ENCODE measurements around the gene RESP18. TPM values are rescaled to one million over a fixed set of nuclear protein-coding genes. Genes with fewer than 3 reads are reported as not detected.

The RESP18 gene
- total and polyA plus RNA-seq, 9 donors, result not detected

DNA sequence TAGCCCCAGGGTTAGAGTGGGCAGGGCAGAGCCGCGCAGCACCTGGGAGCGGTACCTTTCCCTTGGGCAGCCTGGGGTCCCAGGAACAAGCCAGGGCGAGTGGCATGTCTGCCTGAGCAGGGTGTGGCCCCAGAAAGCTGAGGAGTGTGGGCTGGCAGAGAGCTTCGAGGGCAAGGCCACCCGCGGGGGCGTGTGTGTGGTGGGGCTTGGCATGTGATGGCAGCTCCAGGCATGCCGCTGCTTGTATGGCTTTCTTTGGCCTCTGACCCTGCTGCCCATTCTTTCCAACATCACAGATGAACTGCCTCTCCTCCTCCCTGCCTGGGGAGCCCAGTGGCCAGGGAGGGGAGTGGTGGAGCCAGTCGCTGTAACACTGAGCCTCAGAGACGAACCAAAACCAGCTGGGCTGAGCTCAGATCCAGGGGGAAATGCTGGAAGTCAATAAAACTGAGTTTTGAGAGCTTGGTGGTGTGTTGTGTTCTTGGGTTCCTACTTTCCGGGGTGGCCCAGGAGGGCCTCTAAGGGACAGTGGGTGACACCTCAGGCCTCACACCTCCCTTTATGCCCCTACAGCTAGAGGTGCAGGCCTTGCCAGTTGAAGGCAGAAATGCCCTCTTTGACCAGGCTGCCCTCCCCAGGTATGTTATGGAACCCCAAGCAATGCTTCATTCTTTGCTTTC is 46.0 kb downstream of the RESP18 start:
- no peaks in the 10 kb centered on the region for H3K9me3 ChIP-seq
- no peaks in the 10 kb centered on the region for H3K36me3 ChIP-seq
- peaks cover 11% of the 10 kb centered on the region for H3K4me1 ChIP-seq (ENCODE audit: insufficient read depth)
- no peak overlapping the region for H3K4me3 ChIP-seq
- WGBS, 3 donors, result 58 to 68% (median 67%) methylated on average over 10 to 12 of the region's 12 CpGs
- intact Hi-C loops (cut with DNase I), result no loop called here
- no peaks in the 10 kb centered on the region for H3K27me3 ChIP-seq
- TF ChIP-seq EP300 (IDR thresholded peaks at IDR 0.05) (no peak), POLR2A (IDR thresholded peaks at IDR 0.05) (no peak)
- TF ChIP-seq, protein P1, sequence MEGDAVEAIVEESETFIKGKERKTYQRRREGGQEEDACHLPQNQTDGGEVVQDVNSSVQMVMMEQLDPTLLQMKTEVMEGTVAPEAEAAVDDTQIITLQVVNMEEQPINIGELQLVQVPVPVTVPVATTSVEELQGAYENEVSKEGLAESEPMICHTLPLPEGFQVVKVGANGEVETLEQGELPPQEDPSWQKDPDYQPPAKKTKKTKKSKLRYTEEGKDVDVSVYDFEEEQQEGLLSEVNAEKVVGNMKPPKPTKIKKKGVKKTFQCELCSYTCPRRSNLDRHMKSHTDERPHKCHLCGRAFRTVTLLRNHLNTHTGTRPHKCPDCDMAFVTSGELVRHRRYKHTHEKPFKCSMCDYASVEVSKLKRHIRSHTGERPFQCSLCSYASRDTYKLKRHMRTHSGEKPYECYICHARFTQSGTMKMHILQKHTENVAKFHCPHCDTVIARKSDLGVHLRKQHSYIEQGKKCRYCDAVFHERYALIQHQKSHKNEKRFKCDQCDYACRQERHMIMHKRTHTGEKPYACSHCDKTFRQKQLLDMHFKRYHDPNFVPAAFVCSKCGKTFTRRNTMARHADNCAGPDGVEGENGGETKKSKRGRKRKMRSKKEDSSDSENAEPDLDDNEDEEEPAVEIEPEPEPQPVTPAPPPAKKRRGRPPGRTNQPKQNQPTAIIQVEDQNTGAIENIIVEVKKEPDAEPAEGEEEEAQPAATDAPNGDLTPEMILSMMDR (IDR thresholded peaks at IDR 0.05), result no peak
- peak overlapping the region; percentile 71 to 90 for H3K27ac ChIP-seq
- DNase-seq, result peak in 2 of 5 donors; percentile 45 to 55

DNA sequence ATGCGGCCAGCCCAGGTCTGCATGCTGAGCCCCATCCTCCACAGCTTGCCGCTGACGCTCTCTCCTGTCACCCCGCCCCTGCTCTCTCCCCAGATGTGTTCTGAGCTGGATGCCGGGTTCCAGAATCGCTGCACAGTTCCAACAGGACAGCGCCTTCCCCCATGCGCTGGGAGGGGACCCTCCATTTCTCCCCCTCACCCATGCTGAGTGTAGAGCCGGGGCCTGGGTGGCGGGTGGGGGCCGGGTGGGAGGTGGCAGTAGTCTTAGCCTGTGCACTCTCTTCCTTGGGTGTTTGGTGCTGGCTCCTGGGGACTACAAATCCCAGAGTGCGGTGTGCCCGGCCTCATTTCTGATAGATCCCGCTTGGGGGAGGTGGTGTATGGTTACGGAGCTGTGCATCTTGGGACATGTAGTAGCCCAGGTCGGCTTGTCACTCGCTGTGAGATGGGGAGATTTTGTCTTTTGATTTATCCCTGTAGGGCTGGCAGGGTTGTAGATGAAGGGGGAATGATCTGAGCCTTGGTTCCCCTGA is 46.6 kb downstream of the RESP18 start:
- Histone ChIP-seq H3K27me3 (no peaks in the 10 kb centered on the region), H3K9me3 (no peaks in the 10 kb centered on the region), H3K4me3 (no peak overlapping the region), H3K27ac (peak overlapping the region; percentile 71 to 90), H3K36me3 (no peaks in the 10 kb centered on the region), H3K4me1 (ENCODE audit: insufficient read depth) (peaks cover 11% of the 10 kb centered on the region)
- intact Hi-C loops (cut with DNase I), result no loop called here
- TF ChIP-seq EP300 (IDR thresholded peaks at IDR 0.05), result no peak
- 43 to 59% (median 48%) methylated on average over 11 to 17 of the region's 17 CpGs for WGBS, 3 donors
- peak; percentile 60 to 76 (median 70) for DNase-seq

DNA sequence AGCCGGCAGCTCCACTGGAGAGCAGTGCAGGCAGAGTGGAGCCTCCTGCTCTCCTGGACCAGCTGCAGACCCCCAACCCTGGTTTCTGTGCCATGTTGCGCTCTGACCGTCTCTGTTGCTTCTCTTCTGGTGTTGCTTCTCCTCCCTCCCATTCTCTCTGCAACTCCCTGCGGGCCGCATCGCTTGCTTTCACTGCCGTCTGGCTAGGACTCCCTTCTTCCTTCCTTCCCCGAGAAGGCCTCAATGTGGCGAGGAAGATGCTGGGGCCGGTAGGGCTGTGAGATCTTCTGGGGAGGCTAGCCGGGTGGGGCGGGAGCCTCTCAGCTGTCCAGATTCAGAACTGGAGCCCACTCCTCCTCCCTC is 47.2 kb downstream of the RESP18 start:
- no peaks in the 10 kb centered on the region for H3K9me3 ChIP-seq
- peak overlapping the region; percentile 34 to 90 for H3K27ac ChIP-seq
- no peak overlapping the region for H3K4me3 ChIP-seq
- no peak for DNase-seq
- peaks cover 11% of the 10 kb centered on the region for H3K4me1 ChIP-seq (ENCODE audit: insufficient read depth)
- H3K27me3 ChIP-seq, result no peaks in the 10 kb centered on the region
- TF ChIP-seq EP300 (IDR thresholded peaks at IDR 0.05) (no peak), POLR2A (IDR thresholded peaks at IDR 0.05) (no peak)
- TF ChIP-seq, protein P1 (IDR thresholded peaks at IDR 0.05), result no peak
- 79 to 84% (median 83%) methylated on average over 12 of the region's 12 CpGs for WGBS, 3 donors
- H3K36me3 ChIP-seq, result no peaks in the 10 kb centered on the region
- intact Hi-C loops (cut with DNase I), result no loop called here

DNA sequence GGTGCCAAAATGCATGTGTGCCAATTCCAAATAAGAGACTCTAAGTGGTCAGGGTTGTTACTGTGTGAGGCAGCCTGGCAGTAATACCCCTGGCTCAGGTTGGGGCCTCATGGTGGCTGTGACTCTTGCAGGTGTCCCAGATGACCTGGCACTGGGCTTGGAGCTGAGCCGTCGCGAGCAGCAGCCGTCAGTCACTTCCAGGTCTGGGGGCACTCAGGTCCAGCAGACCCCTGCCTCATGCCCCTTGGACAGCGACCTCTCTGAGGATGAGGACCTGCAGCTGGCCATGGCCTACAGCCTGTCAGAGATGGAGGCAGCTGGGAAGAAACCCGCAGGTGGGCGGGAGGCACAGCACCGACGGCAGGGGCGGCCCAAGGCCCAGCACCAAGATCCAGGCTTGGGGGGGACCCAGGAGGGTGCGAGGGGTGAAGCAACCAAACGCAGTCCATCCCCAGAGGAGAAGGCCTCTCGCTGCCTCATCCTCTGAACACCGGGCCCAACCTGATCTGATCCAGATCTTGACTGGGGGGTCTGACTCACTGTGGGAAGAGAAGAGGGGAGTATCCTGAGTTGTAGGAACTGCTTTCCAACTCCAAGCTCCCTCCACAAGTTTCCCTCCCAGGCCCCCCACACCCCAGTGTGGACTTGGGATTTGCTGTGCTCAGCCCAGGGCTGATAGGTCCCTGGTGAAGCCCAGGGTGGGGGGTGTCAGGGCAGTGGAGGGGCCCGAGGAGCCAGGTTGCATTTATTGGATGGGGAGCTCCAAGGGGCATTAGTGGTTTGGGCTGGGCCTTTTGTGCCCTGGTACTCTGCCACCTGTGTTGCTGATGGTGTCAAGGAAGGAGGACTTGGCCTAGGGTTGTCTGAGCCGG is 47.8 kb downstream of the RESP18 start:
- Histone ChIP-seq H3K27me3 (no peaks in the 10 kb centered on the region), H3K36me3 (no peaks in the 10 kb centered on the region), H3K27ac (peak overlapping the region; percentile 34 to 90), H3K9me3 (no peaks in the 10 kb centered on the region), H3K4me3 (no peak overlapping the region), H3K4me1 (ENCODE audit: insufficient read depth) (peaks cover 7% of the 10 kb centered on the region)
- TF ChIP-seq EP300 (IDR thresholded peaks at IDR 0.05) (no peak), POLR2A (IDR thresholded peaks at IDR 0.05) (no peak)
- TF ChIP-seq, protein P1 (IDR thresholded peaks at IDR 0.05), result no peak
- WGBS, 3 donors, result 82 to 84% (median 83%) methylated on average over 16 of the region's 16 CpGs
- DNase-seq, result peak in 1 of 5 donors; percentile 35
- intact Hi-C loops (cut with DNase I), result no loop called here

Data from ovary (tissue), 9 donors.